SK-N-SH (cell line): ENCODE measurements around the gene TNNT2.

ENCODE experiments used
- CTCF ChIP-seq: fragments of 200-600 bp; sonication (generic); IDR thresholded peaks from 2 replicates; pipeline ENCODE4 v1.6.1; 2017; ENCODE audit warnings: antibody characterized with exemption, mild to moderate bottlenecking, moderate library complexity
- EZH2phosphoT487 ChIP-seq: fragments of 200-600 bp; sonication (generic); IDR thresholded peaks from 2 replicates; pipeline ENCODE4 v1.6.1; 2017; ENCODE audit warnings: low read depth, mixed run types, mild to moderate bottlenecking, antibody characterized with exemption, moderate library complexity, borderline replicate concordance
- POLR2AphosphoS5 ChIP-seq: IDR thresholded peaks from 2 replicates; pipeline ENCODE4 v1.6.1; 2012; ENCODE audit warnings: low read depth, low read length
- RAD21 ChIP-seq: IDR thresholded peaks from 2 replicates; pipeline ENCODE4 v1.6.1; 2012; ENCODE audit warnings: mild to moderate bottlenecking, low read length
- YY1 ChIP-seq: IDR thresholded peaks from 2 replicates; pipeline ENCODE4 v1.4.0; 2012; ENCODE audit warnings: low read depth, mild to moderate bottlenecking

DNA sequence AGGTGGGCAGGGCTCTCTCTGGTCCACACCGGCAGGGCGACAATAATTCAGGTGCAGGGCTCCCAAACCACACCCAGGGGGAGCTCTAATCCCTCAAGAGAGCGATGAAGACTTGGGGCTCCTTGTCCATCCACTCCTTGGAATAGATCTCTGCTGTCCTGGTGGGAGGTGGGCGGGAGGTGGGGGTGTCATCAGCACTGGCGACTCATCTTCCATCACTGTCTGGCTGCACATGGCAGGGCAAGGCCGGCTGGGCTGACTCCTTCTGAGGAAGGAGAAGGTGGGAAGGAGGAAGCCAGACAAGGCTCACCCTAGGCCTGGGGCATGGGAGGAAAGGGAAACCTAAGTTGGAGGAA is 29.3 kb downstream of the TNNT2 start:
- TF ChIP-seq YY1 (no peak), CTCF (peak; percentile 65), POLR2AphosphoS5 (no peak), EZH2phosphoT487 (no peak), RAD21 (peak; percentile 58)
